NCI-H526 (cell line): ENCODE measurements around the gene WNT9A.

Source experiments
- DNase-seq, 2 experiments: peaks; one replicate each; lab custom pipeline; 2025; lab: John Stamatoyannopoulos, UW

WNT9A gene

GRCh38 chr1:227924168-227924832, 23.4 kb downstream of the WNT9A start:
- DNase-seq, result no peak

GRCh38 chr1:227923353-227924167, 24.2 kb downstream of the WNT9A start:
- DNase-seq, result no peak

GRCh38 chr1:227922501-227923352, 25.0 kb downstream of the WNT9A start:
- DNase-seq, result no peak

GRCh38 chr1:227921461-227922185, 26.1 kb downstream of the WNT9A start:
- no peak for DNase-seq

- DNase-seq, result no peak
Observed at GRCh38 chr1:227920896-227921295, 26.8 kb downstream of the WNT9A start.

- DNase-seq, result no peak
Observed at GRCh38 chr1:227920426-227920825, 27.3 kb downstream of the WNT9A start.

GRCh38 chr1:227919906-227920305, 27.8 kb downstream of the WNT9A start:
- DNase-seq, result no peak

GRCh38 chr1:227918736-227919135, 29.0 kb downstream of the WNT9A start:
- no peak for DNase-seq

GRCh38 chr1:227918083-227918700, 29.5 kb downstream of the WNT9A start:
- DNase-seq, result no peak

GRCh38 chr1:227917081-227917950, 30.4 kb downstream of the WNT9A start:
- no peak for DNase-seq

- DNase-seq, result no peak
Observed at GRCh38 chr1:227916655-227917054, 31.1 kb downstream of the WNT9A start.

- no peak for DNase-seq
Observed at GRCh38 chr1:227915564-227916553, 31.9 kb downstream of the WNT9A start.

GRCh38 chr1:227914801-227915563, 32.8 kb downstream of the WNT9A start:
- no peak for DNase-seq

GRCh38 chr1:227913764-227914721, 33.7 kb downstream of the WNT9A start:
- no peak for DNase-seq

- DNase-seq, result no peak
Observed at GRCh38 chr1:227913396-227913763, 34.4 kb downstream of the WNT9A start.

GRCh38 chr1:227912866-227913265, 34.9 kb downstream of the WNT9A start:
- DNase-seq, result no peak

- DNase-seq, result no peak
Observed at GRCh38 chr1:227911376-227911775, 36.4 kb downstream of the WNT9A start.
